Activated CD8-positive, alpha-beta memory T cell treated with anti-CD3 and anti-CD28 coated beads, Interleukin-2, amount 50 U/mL, for 48 hours (primary cell): Measurements from ENCODE around the gene COA5.

Source experiments
- DNase-seq: peaks from one replicate; pipeline ENCODE4 v3.0.0-alpha.2; 2020

Gene COA5

GRCh38 chr2:98608116-98608961, at the start of gene COA5, which contains the start of gene UNC50:
Gene COA5 (minus strand): TSS chr2:98608512. CDS start chr2:98608405, 107 bp downstream.
Gene UNC50 (plus strand): TSS chr2:98608589. CDS start chr2:98609760, 1,171 bp downstream.
- peak; percentile 96 for DNase-seq

DNA sequence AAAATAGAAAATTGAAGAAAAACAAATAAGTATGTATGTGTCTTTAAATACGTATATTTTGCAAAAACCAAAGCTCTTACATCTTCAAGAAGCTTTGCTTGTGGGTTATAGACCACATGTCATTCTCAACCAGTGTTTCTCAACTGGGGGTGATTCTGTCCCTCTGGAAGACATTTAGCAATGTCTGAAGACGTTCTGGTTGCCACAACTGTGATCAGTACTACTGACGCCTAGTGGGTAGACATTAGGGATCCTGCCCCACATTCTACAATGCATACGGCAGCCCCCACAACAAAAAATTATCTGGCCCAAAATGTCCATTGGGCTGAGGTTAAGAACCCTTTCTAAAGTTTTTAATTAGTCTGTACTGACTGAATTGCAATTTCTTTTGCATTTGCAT, 48.5 kb upstream of the COA5 start:
- no peak for DNase-seq

DNA sequence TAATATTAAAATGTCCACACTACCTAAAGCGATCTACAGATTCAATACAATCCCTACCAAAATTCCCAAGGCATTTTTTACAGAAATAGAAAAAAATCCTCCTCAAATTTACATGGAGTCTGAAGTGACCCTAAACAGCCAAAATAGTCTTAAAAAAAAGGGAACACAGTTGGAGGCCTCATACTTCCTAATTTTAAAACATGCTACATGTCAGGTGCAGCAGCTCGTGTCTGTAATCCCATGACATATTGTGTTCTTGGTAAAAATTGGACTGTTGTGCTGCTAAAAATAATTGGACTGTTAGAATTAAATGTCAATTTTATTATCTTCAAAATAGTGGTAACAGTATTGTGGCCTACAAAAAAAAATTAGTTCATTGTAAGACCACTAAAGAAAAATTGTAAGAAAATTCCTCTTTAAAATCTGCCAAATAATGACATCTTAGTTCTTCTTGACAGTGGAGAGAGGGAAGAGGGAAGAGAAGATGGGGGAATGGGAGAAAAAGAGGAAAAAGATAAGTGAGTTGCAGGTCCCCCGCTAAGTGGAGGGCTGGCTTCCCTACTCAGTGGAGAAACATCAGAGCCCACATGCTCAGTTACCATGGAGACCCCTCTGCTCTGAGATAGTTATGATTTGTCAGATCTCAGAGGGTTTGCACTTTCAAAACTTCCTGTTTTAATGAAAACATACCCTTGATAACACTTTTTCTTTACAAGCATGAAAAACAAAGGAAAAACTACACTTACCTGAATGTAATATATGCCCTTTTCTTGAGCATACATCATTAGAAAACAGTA, 46.6 kb upstream of the COA5 start:
- DNase-seq, result no peak

GRCh38 chr2:98650998-98651397, 42.7 kb upstream of the COA5 start:
- no peak for DNase-seq

GRCh38 chr2:98649992-98650375, 41.7 kb upstream of the COA5 start:
- no peak for DNase-seq

DNA sequence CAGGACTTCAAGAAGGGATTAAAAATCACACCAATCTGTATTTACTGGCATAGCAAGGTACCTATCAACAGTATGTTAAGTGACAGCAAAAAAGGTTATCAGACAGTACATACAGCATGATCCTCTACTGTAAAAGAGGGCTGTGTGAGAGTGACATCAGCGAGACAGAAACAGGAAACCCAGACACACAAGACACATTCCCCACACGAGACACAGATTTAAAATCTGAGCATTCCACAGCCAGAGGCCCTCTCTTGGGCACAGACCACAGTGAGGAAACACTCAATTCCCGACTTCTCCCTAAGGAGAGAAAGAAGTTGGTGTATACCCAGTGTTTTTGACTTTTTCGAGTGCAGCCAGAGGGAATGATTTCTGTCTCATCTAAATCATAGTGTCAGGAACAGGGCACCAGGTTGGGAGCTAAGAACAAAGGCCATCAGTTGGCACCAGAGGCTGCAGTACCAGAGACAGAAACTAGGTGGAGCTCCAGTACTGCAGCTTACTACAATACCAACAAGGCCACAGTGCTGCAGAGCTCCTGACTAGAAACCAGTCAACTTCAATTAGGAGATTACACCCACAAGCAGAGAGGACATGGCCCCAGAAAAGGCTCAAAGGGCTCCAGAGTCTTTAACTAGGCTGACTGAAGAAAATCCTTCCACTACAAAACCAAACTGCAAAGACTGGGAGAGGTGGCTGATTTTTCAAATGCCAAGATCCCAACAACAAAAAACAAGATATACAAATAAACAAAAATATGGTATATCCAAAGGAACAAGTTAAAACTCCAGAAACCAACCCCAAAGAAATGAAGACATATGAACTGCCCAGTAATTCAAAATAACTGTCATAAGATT, 41.1 kb upstream of the COA5 start:
- peak; percentile 87 for DNase-seq

GRCh38 chr2:98648451-98648850, 40.1 kb upstream of the COA5 start:
- DNase-seq, result no peak

DNA sequence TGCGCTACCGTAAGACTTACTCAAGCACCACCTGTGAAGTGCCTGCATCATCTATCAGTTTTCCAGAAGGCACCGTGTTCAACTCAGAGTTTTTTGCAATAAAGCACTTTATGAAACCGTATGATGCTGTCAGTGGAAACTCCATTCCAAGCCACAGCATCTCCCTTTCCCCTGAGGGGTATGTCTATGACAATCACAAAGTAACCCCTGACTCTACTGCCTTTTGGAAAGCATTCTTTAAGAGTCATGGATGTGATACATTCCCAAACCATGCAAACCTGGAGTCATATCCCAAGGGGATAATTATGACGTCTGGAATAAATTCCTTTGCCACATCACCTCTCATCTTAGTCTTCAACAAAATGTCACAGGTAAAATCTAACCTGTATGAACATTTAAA, 39.3 kb upstream of the COA5 start:
- DNase-seq, result no peak

GRCh38 chr2:98643496-98644100, 35.3 kb upstream of the COA5 start:
- no peak for DNase-seq

DNA sequence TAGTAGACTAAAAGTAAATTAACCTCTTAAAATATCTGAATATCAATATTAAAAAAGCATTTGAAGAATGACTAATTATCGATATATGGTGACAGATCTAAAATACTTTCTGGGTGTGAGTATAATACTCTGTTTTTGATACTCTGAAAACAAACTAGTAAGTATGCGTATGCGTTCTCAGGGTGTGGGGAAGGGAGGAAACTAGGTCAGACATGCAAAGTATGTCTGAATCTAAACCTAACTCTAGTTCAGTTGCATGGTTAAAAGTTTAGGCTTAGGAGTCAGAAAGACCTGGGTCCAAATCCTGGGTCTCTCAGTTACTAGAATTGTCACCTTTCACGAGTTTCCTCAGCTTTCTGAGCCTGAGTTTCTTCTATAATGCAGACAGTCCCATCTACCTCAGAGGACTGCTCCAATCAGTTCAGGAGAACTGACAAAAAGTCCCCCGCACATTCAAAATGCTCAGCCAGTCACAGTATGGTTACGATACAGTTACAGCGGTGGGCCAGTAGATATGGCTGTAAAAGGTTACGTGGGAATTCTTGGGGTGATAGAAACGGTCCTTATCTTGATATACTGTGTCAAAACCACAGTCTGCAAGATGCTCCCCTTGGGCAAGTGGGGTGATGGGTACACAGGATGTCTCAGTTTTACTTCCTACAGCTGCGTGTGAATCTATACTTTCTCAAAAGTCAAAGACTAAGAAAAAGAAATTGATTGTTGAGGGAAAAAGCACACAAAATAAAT, 29.3 kb upstream of the COA5 start:
- no peak for DNase-seq

DNA sequence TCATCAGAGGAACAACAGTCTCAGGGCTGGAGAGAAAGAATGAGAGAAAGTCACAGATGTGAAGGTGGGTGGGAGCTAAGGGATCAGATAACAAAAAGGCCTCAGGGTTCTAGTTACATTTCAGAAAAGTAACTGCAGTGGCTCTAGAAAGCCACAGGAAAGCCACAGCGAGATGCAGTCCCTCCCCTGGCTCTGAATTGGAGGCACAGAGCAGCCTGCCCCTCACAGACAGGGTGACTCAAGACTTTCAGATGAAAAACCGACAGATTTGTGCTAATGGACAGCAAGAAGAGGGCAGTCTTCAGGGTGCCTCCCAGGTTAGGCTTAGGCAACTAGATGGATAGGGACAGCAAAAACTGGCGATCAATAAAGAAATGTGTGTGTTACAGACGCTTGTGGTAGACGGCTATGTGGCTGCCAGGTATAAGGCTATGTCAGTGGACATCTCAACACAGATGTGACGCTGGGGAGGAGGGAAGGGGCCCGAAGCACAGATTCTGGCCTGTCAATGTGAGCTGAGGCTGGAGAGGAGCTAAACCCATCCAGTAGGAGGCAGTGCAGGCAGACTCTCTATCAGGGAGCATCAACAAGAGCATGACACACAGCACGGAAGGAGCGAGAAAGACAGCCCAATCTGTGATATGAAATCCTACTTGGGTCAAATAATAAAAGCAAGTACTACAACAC, 26.2 kb upstream of the COA5 start:
- peak; percentile 68 for DNase-seq

- DNase-seq, result no peak
Observed at GRCh38 chr2:98632351-98632750, 24.0 kb upstream of the COA5 start.

DNA sequence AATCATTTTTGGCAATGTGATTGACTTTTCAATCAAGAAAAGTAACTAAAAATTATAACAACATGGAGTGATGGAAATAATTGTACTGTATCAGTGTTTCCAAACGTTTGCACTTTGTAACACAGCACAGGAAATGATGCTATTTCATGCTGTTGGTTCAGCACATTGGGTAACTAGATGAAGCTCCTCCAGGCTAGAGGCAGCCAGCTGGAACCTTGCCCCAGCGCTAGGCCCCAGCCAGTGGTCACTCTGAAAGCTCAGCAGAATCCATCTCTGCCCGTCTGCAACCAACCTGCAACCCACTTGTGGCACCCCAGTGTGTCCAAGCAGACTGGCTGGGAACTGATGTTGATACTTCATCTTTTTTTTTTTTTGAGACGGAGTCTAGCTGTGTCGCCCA, 15.3 kb upstream of the COA5 start:
- DNase-seq, result no peak

GRCh38 chr2:98617149-98617548, 8.8 kb upstream of the COA5 start:
- no peak for DNase-seq

DNA sequence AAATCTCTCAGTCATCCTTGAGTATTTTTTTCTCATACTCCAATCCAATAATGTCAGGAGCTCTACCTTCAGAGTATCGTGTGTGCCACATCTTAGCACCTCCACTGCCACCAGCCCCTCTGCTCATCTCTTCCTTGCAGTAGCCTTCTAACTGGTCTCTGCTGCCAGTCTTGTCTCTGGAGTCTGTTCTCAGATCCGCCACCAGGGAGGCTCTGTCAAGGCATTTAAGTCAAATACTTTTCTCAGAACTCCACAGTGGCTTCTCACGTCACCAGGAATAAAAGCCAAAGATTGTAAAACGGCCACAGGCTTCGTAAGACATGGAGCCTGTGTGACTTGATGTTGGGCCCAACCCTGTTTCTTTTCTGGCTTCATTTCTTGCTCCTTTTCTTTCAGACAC, 7.2 kb upstream of the COA5 start:
- DNase-seq, result no peak

- DNase-seq, result no peak
Observed at GRCh38 chr2:98614024-98614739, 5.9 kb upstream of the COA5 start.

- DNase-seq, result no peak
Observed at GRCh38 chr2:98608962-98609604, 771 bp upstream of the COA5 start.

DNA sequence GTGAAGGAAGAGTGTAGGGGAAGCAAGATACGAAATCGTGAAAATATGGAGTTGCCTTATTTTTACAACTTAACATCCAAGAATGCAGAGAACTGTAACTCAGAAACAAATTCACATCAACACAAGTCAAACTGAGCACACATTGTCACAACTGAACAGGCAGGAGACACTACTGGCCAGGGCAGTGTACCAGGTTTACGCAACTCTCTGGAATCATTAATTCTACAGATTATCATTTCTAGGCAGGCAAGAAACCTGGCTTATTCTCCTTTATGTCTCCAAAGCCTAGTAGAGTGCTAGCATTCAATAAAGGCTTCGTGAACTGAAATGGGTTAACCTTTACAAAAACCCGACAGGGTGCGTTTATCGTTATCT, 584 bp downstream of the COA5 start:
- DNase-seq, result no peak

DNA sequence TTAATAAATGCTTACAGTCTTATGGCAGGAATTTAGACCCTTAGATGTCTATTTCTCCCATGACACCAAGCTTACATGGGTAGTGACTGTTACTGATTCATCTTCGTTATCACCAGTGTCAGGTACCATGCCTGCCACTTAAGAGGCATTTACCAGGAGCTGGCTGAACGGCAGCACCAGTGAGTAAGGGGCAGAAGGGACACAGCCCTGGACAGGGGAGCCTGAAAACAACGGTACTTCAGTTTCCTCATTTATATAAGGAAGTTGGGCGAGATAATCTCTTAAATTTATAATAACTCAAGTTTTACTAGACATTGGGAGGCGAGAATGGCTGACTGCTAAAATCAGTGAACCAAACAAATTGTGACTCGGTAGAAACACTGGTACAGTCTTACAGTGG, 1.2 kb downstream of the COA5 start:
- DNase-seq, result no peak

GRCh38 chr2:98606431-98606830, 1.9 kb downstream of the COA5 start:
- no peak for DNase-seq
